Measurements from ENCODE around the gene CACUL1.
"Not testable (repeated sequence)": the region's sequence is repeated elsewhere in the genome, so short reads cannot be mapped to it uniquely, and the experiment has no call there.

CACUL1 gene

GRCh38 chr10:118753331-118754228 lies 1.2 kb downstream of the CACUL1 start:
- Mint-ChIP-seq H3K9me3 (ENCODE audit: low read depth) (no peaks in the 10 kb centered on the region), H3K27ac (peak overlapping the region; percentile 79), H3K4me3 (peak overlapping the region; percentile 93), H3K4me1 (ENCODE audit: low read depth) (peaks cover 55% of the 10 kb centered on the region), H3K36me3 (peaks cover 7% of the 10 kb centered on the region), H3K27me3 (no peaks in the 10 kb centered on the region)

- peaks cover 67% of the 10 kb centered on the region for H3K4me1 Mint-ChIP-seq (ENCODE audit: low read depth)
- H3K27me3 Mint-ChIP-seq: no peaks in the 10 kb centered on the region
- peaks cover 9% of the 10 kb centered on the region for H3K36me3 Mint-ChIP-seq
- H3K9me3 Mint-ChIP-seq (ENCODE audit: low read depth): no peaks in the 10 kb centered on the region
- H3K27ac Mint-ChIP-seq: peak overlapping the region; percentile 79
- H3K4me3 Mint-ChIP-seq: peak overlapping the region; percentile 93
These were observed 2.4 kb downstream of the CACUL1 start for GRCh38 chr10:118752409-118752808.

GRCh38 chr10:118751265-118751664 lies 3.5 kb downstream of the CACUL1 start:
- peaks cover 9% of the 10 kb centered on the region for H3K36me3 Mint-ChIP-seq
- H3K4me1 Mint-ChIP-seq (ENCODE audit: low read depth): peaks cover 75% of the 10 kb centered on the region
- no peak overlapping the region for H3K4me3 Mint-ChIP-seq
- no peak overlapping the region for H3K27ac Mint-ChIP-seq
- H3K27me3 Mint-ChIP-seq: no peaks in the 10 kb centered on the region
- H3K9me3 Mint-ChIP-seq (ENCODE audit: low read depth): no peaks in the 10 kb centered on the region

GRCh38 chr10:118748041-118748440 lies 6.7 kb downstream of the CACUL1 start:
- H3K4me3 Mint-ChIP-seq: no peak overlapping the region
- H3K36me3 Mint-ChIP-seq: peaks cover 14% of the 10 kb centered on the region
- H3K4me1 Mint-ChIP-seq (ENCODE audit: low read depth): peaks cover 74% of the 10 kb centered on the region
- no peaks in the 10 kb centered on the region for H3K9me3 Mint-ChIP-seq (ENCODE audit: low read depth)
- no peak overlapping the region for H3K27ac Mint-ChIP-seq
- H3K27me3 Mint-ChIP-seq: no peaks in the 10 kb centered on the region

- peaks cover 76% of the 10 kb centered on the region for H3K4me1 Mint-ChIP-seq (ENCODE audit: low read depth)
These were observed 8.5 kb downstream of the CACUL1 start for GRCh38 chr10:118746246-118746645.

GRCh38 chr10:118745056-118745455 lies 9.7 kb downstream of the CACUL1 start:
- H3K36me3 Mint-ChIP-seq: peaks cover 10% of the 10 kb centered on the region
- no peak overlapping the region for H3K4me3 Mint-ChIP-seq
- H3K27me3 Mint-ChIP-seq: no peaks in the 10 kb centered on the region
- no peaks in the 10 kb centered on the region for H3K9me3 Mint-ChIP-seq (ENCODE audit: low read depth)
- H3K4me1 Mint-ChIP-seq (ENCODE audit: low read depth): peaks cover 72% of the 10 kb centered on the region
- no peak overlapping the region for H3K27ac Mint-ChIP-seq

More at GRCh38 chr10:118746246-118746645, 8.5 kb downstream of the CACUL1 start:
- no peaks in the 10 kb centered on the region for H3K27me3 Mint-ChIP-seq
- H3K36me3 Mint-ChIP-seq: peaks cover 14% of the 10 kb centered on the region
- H3K4me3 Mint-ChIP-seq: no peak overlapping the region
- no peak overlapping the region for H3K27ac Mint-ChIP-seq
- no peaks in the 10 kb centered on the region for H3K9me3 Mint-ChIP-seq (ENCODE audit: low read depth)

GRCh38 chr10:118744346-118744918 lies 10.3 kb downstream of the CACUL1 start:
- not testable (repeated sequence) for H3K4me3 Mint-ChIP-seq; H3K36me3 Mint-ChIP-seq; H3K27ac Mint-ChIP-seq; H3K9me3 Mint-ChIP-seq (ENCODE audit: low read depth); H3K27me3 Mint-ChIP-seq
- peaks cover 70% of the 10 kb centered on the region for H3K4me1 Mint-ChIP-seq (ENCODE audit: low read depth)

GRCh38 chr10:118742782-118743181 lies 12.0 kb downstream of the CACUL1 start:
- H3K27ac Mint-ChIP-seq: no peak overlapping the region
- peaks cover 7% of the 10 kb centered on the region for H3K36me3 Mint-ChIP-seq
- H3K4me3 Mint-ChIP-seq: no peak overlapping the region
- no peaks in the 10 kb centered on the region for H3K9me3 Mint-ChIP-seq (ENCODE audit: low read depth)
- peaks cover 69% of the 10 kb centered on the region for H3K4me1 Mint-ChIP-seq (ENCODE audit: low read depth)
- H3K27me3 Mint-ChIP-seq: no peaks in the 10 kb centered on the region

GRCh38 chr10:118742032-118742431 lies 12.7 kb downstream of the CACUL1 start:
- H3K4me3 Mint-ChIP-seq: no peak overlapping the region
- H3K9me3 Mint-ChIP-seq (ENCODE audit: low read depth): no peaks in the 10 kb centered on the region
- H3K36me3 Mint-ChIP-seq: peaks cover 4% of the 10 kb centered on the region
- H3K27ac Mint-ChIP-seq: no peak overlapping the region
- no peaks in the 10 kb centered on the region for H3K27me3 Mint-ChIP-seq
- peaks cover 71% of the 10 kb centered on the region for H3K4me1 Mint-ChIP-seq (ENCODE audit: low read depth)

GRCh38 chr10:118738406-118738805 lies 16.4 kb downstream of the CACUL1 start:
- Mint-ChIP-seq H3K27ac (no peak overlapping the region), H3K27me3 (no peaks in the 10 kb centered on the region), H3K4me3 (no peak overlapping the region), H3K9me3 (ENCODE audit: low read depth) (no peaks in the 10 kb centered on the region), H3K36me3 (no peaks in the 10 kb centered on the region), H3K4me1 (ENCODE audit: low read depth) (peaks cover 83% of the 10 kb centered on the region)

- no peaks in the 10 kb centered on the region for H3K9me3 Mint-ChIP-seq (ENCODE audit: low read depth)
- H3K27me3 Mint-ChIP-seq: no peaks in the 10 kb centered on the region
- H3K27ac Mint-ChIP-seq: no peak overlapping the region
- H3K4me3 Mint-ChIP-seq: no peak overlapping the region
- peaks cover 85% of the 10 kb centered on the region for H3K4me1 Mint-ChIP-seq (ENCODE audit: low read depth)
- no peaks in the 10 kb centered on the region for H3K36me3 Mint-ChIP-seq
These were observed 17.0 kb downstream of the CACUL1 start for GRCh38 chr10:118737603-118738302.

- H3K4me3 Mint-ChIP-seq: no peak overlapping the region
- no peaks in the 10 kb centered on the region for H3K9me3 Mint-ChIP-seq (ENCODE audit: low read depth)
- H3K27me3 Mint-ChIP-seq: no peaks in the 10 kb centered on the region
- H3K27ac Mint-ChIP-seq: no peak overlapping the region
- H3K4me1 Mint-ChIP-seq (ENCODE audit: low read depth): peaks cover 90% of the 10 kb centered on the region
- H3K36me3 Mint-ChIP-seq: no peaks in the 10 kb centered on the region
These were observed 19.5 kb downstream of the CACUL1 start for GRCh38 chr10:118735294-118735693.

GRCh38 chr10:118734475-118734874 lies 20.3 kb downstream of the CACUL1 start:
- H3K27me3 Mint-ChIP-seq: no peaks in the 10 kb centered on the region
- no peaks in the 10 kb centered on the region for H3K9me3 Mint-ChIP-seq (ENCODE audit: low read depth)
- H3K36me3 Mint-ChIP-seq: no peaks in the 10 kb centered on the region
- peaks cover 96% of the 10 kb centered on the region for H3K4me1 Mint-ChIP-seq (ENCODE audit: low read depth)
- H3K4me3 Mint-ChIP-seq: no peak overlapping the region
- H3K27ac Mint-ChIP-seq: no peak overlapping the region

GRCh38 chr10:118732245-118733165 lies 22.3 kb downstream of the CACUL1 start:
- Mint-ChIP-seq H3K27ac (peak overlapping the region; percentile 41), H3K4me1 (ENCODE audit: low read depth) (peaks cover 89% of the 10 kb centered on the region), H3K36me3 (no peaks in the 10 kb centered on the region), H3K9me3 (ENCODE audit: low read depth) (no peaks in the 10 kb centered on the region), H3K4me3 (peak overlapping the region; percentile 57), H3K27me3 (no peaks in the 10 kb centered on the region)
